BE2C (cell line): Measurements from ENCODE around the gene TMEM140.

ENCODE experiments used
- DNase-seq: peaks from one replicate; pipeline ENCODE4 v3.0.0-alpha.2; 2020
- H3K27me3 ChIP-seq: fragments of 250-450 bp; sonication (Bioruptor Pico); 2 replicates; pipeline ENCODE4 v1.5.1; 2020; ENCODE audit warnings: mild to moderate bottlenecking
- H3K36me3 ChIP-seq: fragments of 250-450 bp; sonication (Bioruptor Pico); 2 replicates; pipeline ENCODE4 v1.5.1; 2020; ENCODE audit warnings: mild to moderate bottlenecking
- H3K4me1 ChIP-seq: fragments of 250-450 bp; sonication (Bioruptor Pico); 2 replicates; pipeline ENCODE4 v1.5.1; 2020
- H3K4me3 ChIP-seq: 2 replicates; pipeline ENCODE4 v1.5.1; 2011; ENCODE audit warnings: low read depth, low read length
- H3K9me3 ChIP-seq: fragments of 250-450 bp; sonication (Bioruptor Pico); 2 replicates; pipeline ENCODE4 v1.5.1; 2020
- TF ChIP-seq, protein P1 (sequence below): IDR thresholded peaks from 2 replicates; pipeline ENCODE4 v1.5.1; 2012; ENCODE audit warnings: mild to moderate bottlenecking, low read depth, low read length

The TMEM140 gene

GRCh38 chr7:135181261-135181928, 33.5 kb downstream of the TMEM140 start:
- Histone ChIP-seq H3K36me3 (no peaks in the 10 kb centered on the region), H3K4me1 (no peaks in the 10 kb centered on the region), H3K4me3 (no peak overlapping the region), H3K9me3 (peaks cover 2% of the 10 kb centered on the region; the same call in 1 of the 2 replicates), H3K27me3 (no peaks in the 10 kb centered on the region)
- no peak for DNase-seq
- TF ChIP-seq, protein P1, sequence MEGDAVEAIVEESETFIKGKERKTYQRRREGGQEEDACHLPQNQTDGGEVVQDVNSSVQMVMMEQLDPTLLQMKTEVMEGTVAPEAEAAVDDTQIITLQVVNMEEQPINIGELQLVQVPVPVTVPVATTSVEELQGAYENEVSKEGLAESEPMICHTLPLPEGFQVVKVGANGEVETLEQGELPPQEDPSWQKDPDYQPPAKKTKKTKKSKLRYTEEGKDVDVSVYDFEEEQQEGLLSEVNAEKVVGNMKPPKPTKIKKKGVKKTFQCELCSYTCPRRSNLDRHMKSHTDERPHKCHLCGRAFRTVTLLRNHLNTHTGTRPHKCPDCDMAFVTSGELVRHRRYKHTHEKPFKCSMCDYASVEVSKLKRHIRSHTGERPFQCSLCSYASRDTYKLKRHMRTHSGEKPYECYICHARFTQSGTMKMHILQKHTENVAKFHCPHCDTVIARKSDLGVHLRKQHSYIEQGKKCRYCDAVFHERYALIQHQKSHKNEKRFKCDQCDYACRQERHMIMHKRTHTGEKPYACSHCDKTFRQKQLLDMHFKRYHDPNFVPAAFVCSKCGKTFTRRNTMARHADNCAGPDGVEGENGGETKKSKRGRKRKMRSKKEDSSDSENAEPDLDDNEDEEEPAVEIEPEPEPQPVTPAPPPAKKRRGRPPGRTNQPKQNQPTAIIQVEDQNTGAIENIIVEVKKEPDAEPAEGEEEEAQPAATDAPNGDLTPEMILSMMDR, result no peak

DNA sequence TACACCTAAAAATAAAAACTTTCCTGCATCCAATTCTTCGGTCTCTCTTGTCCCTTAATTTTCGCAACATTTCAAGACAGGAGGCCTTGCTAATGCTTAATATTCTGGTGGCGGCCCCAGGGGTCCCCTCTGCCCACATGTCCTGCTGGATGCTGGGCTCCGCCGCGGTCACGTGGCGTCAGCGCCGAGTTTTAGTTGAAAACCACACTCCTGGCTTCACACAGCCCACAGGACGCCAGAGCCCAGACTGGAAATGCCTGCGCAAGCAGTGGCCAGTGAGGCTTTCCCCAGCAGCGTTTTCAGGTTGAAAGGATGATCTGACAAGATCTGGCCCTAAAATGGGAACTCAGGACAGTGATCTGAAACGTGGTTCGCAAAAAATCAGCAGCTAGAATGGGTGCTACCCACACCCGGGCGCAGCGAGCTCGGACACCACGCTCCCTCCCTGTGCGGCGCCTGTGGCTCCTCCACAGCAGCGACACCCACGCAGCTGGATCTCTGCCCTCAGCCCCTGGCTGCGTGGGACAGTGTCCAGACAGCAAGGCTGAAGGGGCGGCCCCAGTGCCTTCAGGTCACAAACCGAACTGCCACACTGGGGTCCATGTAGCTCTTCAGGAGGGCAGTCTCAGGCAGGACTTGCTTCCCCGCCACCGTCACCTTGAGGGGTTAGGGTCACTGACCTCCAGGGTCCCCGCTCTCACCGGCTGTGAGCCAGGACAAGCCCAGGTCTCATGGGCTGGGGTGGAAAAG, 34.2 kb downstream of the TMEM140 start:
- H3K4me3 ChIP-seq, result no peak overlapping the region
- no peaks in the 10 kb centered on the region for H3K4me1 ChIP-seq
- DNase-seq, result no peak
- TF ChIP-seq, protein P1, result no peak
- H3K9me3 ChIP-seq, result peaks cover 2% of the 10 kb centered on the region; the same call in 1 of the 2 replicates
- H3K27me3 ChIP-seq, result no peaks in the 10 kb centered on the region
- H3K36me3 ChIP-seq, result no peaks in the 10 kb centered on the region

DNA sequence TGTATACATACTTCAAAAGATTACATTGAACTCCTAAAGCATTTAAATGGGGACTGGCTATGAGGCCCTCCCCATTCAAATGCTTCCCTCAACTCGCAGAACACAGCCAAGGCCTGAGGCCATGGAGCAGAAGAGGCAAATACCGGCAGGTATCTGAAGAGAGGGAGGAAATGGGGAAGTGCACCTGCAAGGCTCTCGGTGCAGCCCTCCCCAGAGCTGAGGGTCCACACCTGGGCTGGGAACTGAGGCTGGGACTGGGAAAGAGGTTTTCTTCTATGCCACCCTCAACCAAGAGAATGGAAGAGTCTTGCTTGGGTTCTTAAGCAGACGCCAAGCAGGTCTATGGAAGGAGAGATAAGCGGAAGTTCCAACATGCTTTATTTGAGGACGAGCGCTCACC, 35.6 kb downstream of the TMEM140 start:
- H3K4me3 ChIP-seq, result no peak overlapping the region
- no peak for DNase-seq
- H3K27me3 ChIP-seq, result no peaks in the 10 kb centered on the region
- no peaks in the 10 kb centered on the region for H3K4me1 ChIP-seq
- TF ChIP-seq, protein P1, result no peak
- H3K36me3 ChIP-seq, result no peaks in the 10 kb centered on the region; the same call in 1 of the 2 replicates
- peaks cover 2% of the 10 kb centered on the region; the same call in 1 of the 2 replicates for H3K9me3 ChIP-seq

- no peaks in the 10 kb centered on the region; the same call in 1 of the 2 replicates for H3K36me3 ChIP-seq
- TF ChIP-seq, protein P1, result no peak
- peaks cover 2% of the 10 kb centered on the region; the same call in 1 of the 2 replicates for H3K9me3 ChIP-seq
Observed at GRCh38 chr7:135184254-135184841, 36.5 kb downstream of the TMEM140 start.

DNA sequence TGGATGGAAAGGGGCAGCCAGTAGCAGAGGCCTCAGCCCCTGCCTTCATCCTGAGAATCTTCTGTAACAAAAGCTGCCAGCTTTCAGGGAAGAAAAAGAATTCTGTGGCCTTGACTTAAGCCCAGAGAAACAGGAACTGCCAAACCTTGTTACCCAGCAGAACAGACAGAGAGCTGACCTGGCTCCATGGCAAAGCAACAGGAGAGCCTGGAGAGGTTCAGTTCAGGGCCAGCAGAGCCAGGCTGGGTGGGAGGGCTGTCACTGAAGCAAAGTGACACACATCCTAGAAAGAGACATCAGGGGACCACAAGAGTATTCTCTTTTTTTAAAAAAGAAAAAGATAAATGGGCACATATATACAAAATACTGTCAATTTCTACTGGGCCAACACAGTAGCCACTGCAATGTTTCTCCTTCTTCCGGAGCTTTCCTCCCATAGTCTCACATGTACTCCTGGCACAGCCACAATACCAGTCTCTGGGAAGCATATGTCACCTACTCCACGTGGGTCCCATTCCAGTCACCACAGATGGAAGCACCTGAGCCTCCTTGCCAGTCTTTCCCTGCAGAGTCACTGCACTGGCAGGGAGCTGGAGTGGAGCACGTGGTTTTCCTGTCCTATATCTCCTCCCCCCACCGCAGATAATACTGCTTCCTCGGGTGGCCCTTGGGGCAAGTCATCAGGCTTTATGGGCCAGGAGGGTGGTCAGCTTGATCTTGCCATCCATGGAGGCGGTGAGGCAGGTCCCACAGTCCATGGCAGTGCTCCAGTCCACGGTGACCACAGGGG, 37.8 kb downstream of the TMEM140 start:
- Histone ChIP-seq H3K27me3 (no peaks in the 10 kb centered on the region), H3K4me3 (no peak overlapping the region), H3K9me3 (no peaks in the 10 kb centered on the region), H3K36me3 (no peaks in the 10 kb centered on the region; the same call in 1 of the 2 replicates), H3K4me1 (no peaks in the 10 kb centered on the region)
- no peak for DNase-seq
- TF ChIP-seq, protein P1, result no peak

More at GRCh38 chr7:135184254-135184841, 36.5 kb downstream of the TMEM140 start:
- Histone ChIP-seq H3K4me3 (no peak overlapping the region), H3K4me1 (no peaks in the 10 kb centered on the region), H3K27me3 (no peaks in the 10 kb centered on the region)
- DNase-seq, result no peak
